ENCODE measurements around the gene SULT2B1. TPM values are rescaled to one million over a fixed set of nuclear protein-coding genes. Genes with fewer than 3 reads are reported as not detected.
A peak's percentile ranks its signal among the peaks of the same experiment; 100 is the strongest.
"Not testable (repeated sequence)": the region's sequence is repeated elsewhere in the genome, so short reads cannot be mapped to it uniquely, and the experiment has no call there.

Gene SULT2B1
- total RNA-seq, 1 experiment from 2014 or later, result 6.2 TPM

- Histone ChIP-seq H3K4me2 (no peak overlapping the region), H4K20me1 (ENCODE audit: insufficient read depth) (no peaks in the 10 kb centered on the region), H3K27me3 (ENCODE audit: insufficient read depth, low read depth) (no peaks in the 10 kb centered on the region)
Observed at GRCh38 chr19:48631225-48631624, 79.3 kb downstream of the SULT2B1 start.

DNA sequence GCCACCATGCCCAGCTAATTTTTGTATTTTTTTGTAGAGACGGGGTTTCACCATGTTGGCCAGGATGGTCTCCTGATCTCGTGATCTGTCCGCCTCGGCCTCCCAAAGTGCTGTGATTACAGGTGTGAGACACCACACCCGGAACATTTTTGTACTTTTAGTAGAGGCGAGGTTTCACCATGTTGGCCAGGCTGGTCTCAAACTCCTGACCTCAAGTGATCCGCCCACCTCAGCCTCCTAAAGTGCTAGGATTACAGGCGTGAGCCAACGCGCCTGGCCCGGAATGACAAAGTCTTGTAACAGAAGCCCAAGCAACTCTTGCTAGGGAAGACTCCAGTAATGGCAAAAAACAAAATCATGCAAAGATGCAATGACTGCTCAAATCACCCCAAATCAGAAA is 80.3 kb downstream of the SULT2B1 start:
- Histone ChIP-seq H3F3A (ENCODE audit: insufficient read depth, low read depth) (peaks cover 68% of the 10 kb centered on the region), H3K4me1 (replicated peaks; ENCODE audit: insufficient read depth) (peaks cover 34% of the 10 kb centered on the region), H3K79me2 (ENCODE audit: low read depth) (peaks cover 11% of the 10 kb centered on the region)
- H3K27ac ChIP-seq; BruUV-seq (replicated peaks); H4K20me1 ChIP-seq (ENCODE audit: insufficient read depth); H3K4me2 ChIP-seq; DNase-seq; intact Hi-C loops (cut with micrococcal nuclease; ENCODE audit: unreplicated experiment); H3K4me3 ChIP-seq; CTCF ChIA-PET; H3K9me2 ChIP-seq (ENCODE audit: insufficient read depth); H3K9me3 ChIP-seq (ENCODE audit: insufficient read depth, low read depth); H3K36me3 ChIP-seq (ENCODE audit: low read depth); H2AFZ ChIP-seq; H3K27me3 ChIP-seq (ENCODE audit: insufficient read depth, low read depth): not testable (repeated sequence)
- POLR2A ChIA-PET (ENCODE audit: unreplicated experiment), result interaction anchor here (0.6 kb wide), 1 partner anchor 268 kb away, joined by 6 read pairs; the partner anchor contains the start of gene SYNGR4

More at GRCh38 chr19:48631225-48631624, 79.3 kb downstream of the SULT2B1 start:
- intact Hi-C loops (cut with micrococcal nuclease; ENCODE audit: unreplicated experiment), result no loop called here
- H3K27ac ChIP-seq, result no peak overlapping the region
- no peak for TF ChIP-seq EZH2 (IDR thresholded peaks at IDR 0.05; ENCODE audit: low read depth)
- no peak for TF ChIP-seq CTCF (conservative IDR thresholded peaks at IDR 0.05)
- ChIA-PET POLR2A (ENCODE audit: unreplicated experiment) (no interaction called here), CTCF (no interaction called here)
- no peaks in the 10 kb centered on the region for H3K9me2 ChIP-seq (ENCODE audit: insufficient read depth)
- peaks cover 6% of the 10 kb centered on the region for H3K79me2 ChIP-seq (ENCODE audit: low read depth)
- no peaks in the 10 kb centered on the region for H3K9me3 ChIP-seq (ENCODE audit: insufficient read depth, low read depth)
- no peak overlapping the region for H2AFZ ChIP-seq
- peaks cover 70% of the 10 kb centered on the region for H3F3A ChIP-seq (ENCODE audit: insufficient read depth, low read depth)
- H3K4me3 ChIP-seq, result no peak overlapping the region
- DNase-seq, result no peak
- no peaks in the 10 kb centered on the region; the same call in 1 of the 2 replicates for H3K36me3 ChIP-seq (ENCODE audit: low read depth)
- H3K4me1 ChIP-seq (replicated peaks; ENCODE audit: insufficient read depth), result peaks cover 45% of the 10 kb centered on the region
- BruUV-seq (replicated peaks), result no TSS peak

DNA sequence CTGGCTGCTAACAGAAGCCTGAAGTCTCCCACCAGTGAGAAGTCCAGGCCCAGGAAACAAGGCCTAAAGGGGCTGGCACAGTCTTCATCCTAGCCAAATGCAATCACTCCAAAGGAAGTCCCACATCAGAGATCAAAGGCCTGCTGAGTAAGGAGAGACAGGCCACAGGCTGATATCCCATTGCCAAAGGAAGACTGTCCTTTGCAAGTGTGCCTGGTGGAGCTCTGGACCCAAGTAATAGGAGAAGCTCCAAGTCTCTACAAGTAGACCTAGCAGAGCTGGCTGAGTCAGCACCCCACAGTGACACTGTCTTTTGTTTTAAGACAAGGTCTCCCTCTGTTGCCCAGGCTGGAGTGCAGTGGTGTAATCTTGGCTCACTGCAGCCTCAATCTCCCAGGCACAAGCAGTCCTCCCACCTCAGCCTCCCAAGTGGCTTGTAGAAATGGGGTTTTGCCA is 80.7 kb downstream of the SULT2B1 start:
- H3K36me3 ChIP-seq (ENCODE audit: low read depth), result no peaks in the 10 kb centered on the region; the same call in 1 of the 2 replicates
- H3K9me2 ChIP-seq (ENCODE audit: insufficient read depth), result no peaks in the 10 kb centered on the region
- BruUV-seq (replicated peaks), result no TSS peak
- ChIA-PET CTCF (no interaction called here), POLR2A (ENCODE audit: unreplicated experiment) (no interaction called here)
- no peak for TF ChIP-seq EZH2 (IDR thresholded peaks at IDR 0.05; ENCODE audit: low read depth)
- intact Hi-C loops (cut with micrococcal nuclease; ENCODE audit: unreplicated experiment), result no loop called here
- H3K27ac ChIP-seq, result no peak overlapping the region
- H3K4me3 ChIP-seq, result no peak overlapping the region
- H3K27me3 ChIP-seq (ENCODE audit: insufficient read depth, low read depth), result no peaks in the 10 kb centered on the region
- H3K9me3 ChIP-seq (ENCODE audit: insufficient read depth, low read depth), result no peaks in the 10 kb centered on the region
- peaks cover 64% of the 10 kb centered on the region for H3F3A ChIP-seq (ENCODE audit: insufficient read depth, low read depth)
- H3K4me1 ChIP-seq (replicated peaks; ENCODE audit: insufficient read depth), result peaks cover 30% of the 10 kb centered on the region
- no peaks in the 10 kb centered on the region for H4K20me1 ChIP-seq (ENCODE audit: insufficient read depth)
- no peak overlapping the region for H3K4me2 ChIP-seq
- DNase-seq, result no peak
- H2AFZ ChIP-seq, result no peak overlapping the region
- H3K79me2 ChIP-seq (ENCODE audit: low read depth), result peaks cover 11% of the 10 kb centered on the region

GRCh38 chr19:48633148-48634035 is 81.4 kb downstream of the SULT2B1 start:
- peaks cover 24% of the 10 kb centered on the region for H3K4me1 ChIP-seq (replicated peaks; ENCODE audit: insufficient read depth)
- H3F3A ChIP-seq (ENCODE audit: insufficient read depth, low read depth), result peaks cover 61% of the 10 kb centered on the region
- H3K36me3 ChIP-seq (ENCODE audit: low read depth), result no peaks in the 10 kb centered on the region; the same call in 1 of the 2 replicates
- no peaks in the 10 kb centered on the region for H3K9me3 ChIP-seq (ENCODE audit: insufficient read depth, low read depth)
- H3K9me2 ChIP-seq (ENCODE audit: insufficient read depth), result no peaks in the 10 kb centered on the region
- CTCF ChIA-PET, result no interaction called here
- TF ChIP-seq EZH2 (IDR thresholded peaks at IDR 0.05; ENCODE audit: low read depth) (no peak), CTCF (conservative IDR thresholded peaks at IDR 0.05) (no peak)
- no peak overlapping the region for H2AFZ ChIP-seq
- POLR2A ChIA-PET (ENCODE audit: unreplicated experiment), result interaction anchor here (0.5 to 0.6 kb wide), 2 partner anchors 137 to 1597 kb away, joined by 3 read pairs; no protein-coding TSS in a partner anchor
- no peak overlapping the region for H3K4me3 ChIP-seq
- no peak for DNase-seq
- BruUV-seq (replicated peaks), result no TSS peak
- peaks cover 11% of the 10 kb centered on the region for H3K79me2 ChIP-seq (ENCODE audit: low read depth)
- intact Hi-C loops (cut with micrococcal nuclease; ENCODE audit: unreplicated experiment), result no loop called here
- H3K27ac ChIP-seq, result no peak overlapping the region
- H3K27me3 ChIP-seq (ENCODE audit: insufficient read depth, low read depth), result no peaks in the 10 kb centered on the region
- H3K4me2 ChIP-seq, result peak overlapping the region; percentile 83
- H4K20me1 ChIP-seq (ENCODE audit: insufficient read depth), result no peaks in the 10 kb centered on the region
